HG02571 (cell line): Measurements from ENCODE around the gene ARL6IP5.

Experiments
- ATAC-seq: cut with Tn5 transposase; IDR thresholded peaks from one replicate; pipeline ENCODE4 v1.9.1; 2021; ENCODE audit warnings: mild to moderate bottlenecking, moderate library complexity; ENCODE audit not compliant: unreplicated experiment

ARL6IP5 gene

DNA sequence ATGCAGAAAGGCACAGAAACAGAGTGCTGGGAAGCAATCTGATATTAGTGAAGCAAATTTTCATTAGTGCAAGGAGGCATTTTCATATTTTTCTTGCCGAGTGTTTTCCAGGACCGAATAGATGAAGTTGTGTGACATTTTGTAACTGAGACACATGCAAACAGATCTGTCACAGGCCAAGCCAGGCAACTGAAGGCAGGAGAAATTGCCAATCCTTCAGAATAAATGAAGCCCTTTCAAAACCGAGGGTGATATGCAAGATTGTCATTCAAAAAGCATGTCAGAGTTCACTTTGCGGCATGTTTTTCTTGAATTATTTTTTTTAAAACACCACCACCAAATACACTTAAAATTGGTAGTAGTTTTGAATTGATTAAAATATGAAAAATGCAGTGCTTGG lies 31.4 kb downstream of the ARL6IP5 start:
- no peak for ATAC-seq

DNA sequence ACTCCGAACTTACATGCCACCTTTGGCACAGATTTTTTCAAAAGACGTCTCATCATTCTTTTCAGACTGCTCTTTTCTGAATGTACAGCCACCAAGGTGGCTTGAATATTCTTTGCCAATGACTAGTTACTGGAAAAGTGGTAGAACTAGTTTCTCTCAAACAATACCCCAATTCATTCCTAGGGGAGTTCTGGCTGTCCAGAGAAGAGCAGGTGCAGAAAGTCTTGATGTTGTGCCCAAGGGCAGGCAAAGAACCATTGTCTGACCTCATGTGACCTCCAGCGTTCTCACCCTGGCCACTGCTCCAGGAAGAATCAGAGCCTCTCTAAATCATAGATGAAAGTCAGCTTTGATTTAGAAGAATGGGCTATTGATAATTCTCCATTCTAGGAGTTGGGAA lies 32.2 kb downstream of the ARL6IP5 start:
- ATAC-seq = no peak

DNA sequence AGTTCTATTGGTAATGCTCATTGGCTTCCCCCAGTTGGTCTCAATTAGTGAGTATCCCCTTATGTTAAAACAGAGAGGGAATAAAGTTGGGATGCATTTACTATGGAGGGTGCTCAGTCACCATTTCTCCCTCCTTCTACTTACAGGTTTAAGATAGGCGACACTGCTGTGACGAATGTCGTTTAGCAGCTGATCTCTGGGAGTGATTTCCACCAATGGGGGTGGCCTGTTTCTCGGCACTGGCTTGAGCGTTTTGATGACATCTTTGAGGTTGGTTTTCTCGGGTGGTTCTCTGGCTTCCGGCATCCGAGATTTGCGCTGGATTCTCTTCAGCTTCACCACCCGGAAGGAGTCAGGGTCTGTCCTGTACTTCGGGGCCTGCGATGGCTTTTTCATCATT lies 33.8 kb downstream of the ARL6IP5 start:
- ATAC-seq = no peak

DNA sequence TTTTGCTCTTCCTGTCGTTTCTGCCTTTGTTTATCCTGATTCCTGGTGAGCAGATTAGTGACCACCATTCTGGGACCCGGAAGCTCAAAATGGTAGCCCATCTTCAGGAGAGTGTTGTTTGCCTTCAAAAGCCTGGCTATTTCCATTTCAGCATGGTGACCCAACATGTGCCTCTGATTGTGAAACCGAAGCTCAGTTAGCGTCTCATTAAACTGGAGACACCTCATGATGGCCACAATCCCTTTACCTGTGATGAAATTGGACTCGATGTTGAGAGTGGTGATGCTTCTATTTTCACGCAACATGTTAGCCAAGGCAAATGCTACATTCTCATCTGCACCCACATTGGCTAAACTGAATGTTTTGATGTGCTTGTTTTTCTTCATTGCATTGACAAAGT lies 34.4 kb downstream of the ARL6IP5 start:
- ATAC-seq = no peak

DNA sequence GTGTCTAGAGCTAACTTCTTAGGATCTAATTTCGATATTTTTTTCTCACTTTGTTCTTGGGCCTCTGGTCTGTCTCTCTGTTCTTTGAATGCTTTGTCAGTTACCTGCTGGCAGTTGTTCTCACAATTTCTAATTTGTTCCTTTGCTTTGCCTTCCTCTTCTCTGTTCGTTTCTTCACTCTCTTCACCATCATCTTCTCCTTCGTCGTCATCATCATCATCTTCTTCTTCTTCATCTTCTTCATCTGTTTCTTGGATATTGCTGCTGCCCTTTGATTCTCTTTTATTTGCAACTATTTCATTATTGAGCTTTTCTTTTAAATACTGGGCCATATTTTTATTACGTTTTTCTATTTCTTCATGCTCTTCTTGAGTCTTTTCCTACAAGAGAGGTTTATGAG lies 34.9 kb downstream of the ARL6IP5 start:
- no peak for ATAC-seq

DNA sequence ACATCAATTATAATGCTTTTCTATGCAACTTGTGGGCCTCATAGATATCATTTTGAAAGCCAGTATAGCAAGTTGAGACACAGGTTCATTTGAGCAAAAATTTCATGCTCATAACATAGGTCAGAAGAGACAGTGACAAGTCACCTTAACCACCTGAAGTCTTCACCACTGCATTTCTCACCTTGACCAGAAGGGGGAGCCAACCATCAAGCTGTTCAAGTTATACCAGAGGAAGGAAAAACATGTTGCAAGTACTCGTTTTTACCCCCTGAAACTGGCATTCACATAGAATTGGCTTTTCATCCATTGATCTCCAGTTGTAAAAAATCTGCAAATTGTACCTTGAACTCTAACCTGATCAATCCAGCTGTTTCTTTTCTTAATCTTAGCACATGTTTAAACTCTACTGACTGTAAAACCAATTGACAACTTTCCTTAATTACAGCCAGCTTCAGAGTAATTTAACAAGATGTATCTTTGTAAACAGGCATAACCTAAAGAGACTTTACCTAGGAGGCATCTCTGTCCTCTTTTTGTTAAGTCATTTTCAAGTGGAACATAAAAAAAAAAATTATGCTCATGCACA lies 36.2 kb downstream of the ARL6IP5 start:
- peak; percentile 68 for ATAC-seq

DNA sequence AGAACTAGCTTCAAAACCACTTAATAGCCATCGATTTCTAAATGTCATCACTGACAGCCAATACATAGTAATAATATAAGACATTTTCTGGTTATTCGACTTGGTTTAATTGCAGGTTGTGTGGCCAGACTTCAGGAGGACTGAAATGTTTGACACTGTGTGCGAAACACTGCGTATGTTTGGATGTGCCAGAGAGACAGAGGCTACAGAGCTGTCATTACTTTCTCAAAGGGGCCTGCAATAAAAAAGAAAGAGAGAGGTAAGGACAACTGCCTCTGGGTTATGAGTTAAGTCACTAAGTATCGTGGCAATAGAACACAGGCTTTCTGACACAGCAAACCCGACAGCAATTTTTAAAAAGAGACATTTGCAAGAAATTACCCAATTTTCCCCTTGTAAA lies 36.8 kb downstream of the ARL6IP5 start:
- no peak for ATAC-seq

DNA sequence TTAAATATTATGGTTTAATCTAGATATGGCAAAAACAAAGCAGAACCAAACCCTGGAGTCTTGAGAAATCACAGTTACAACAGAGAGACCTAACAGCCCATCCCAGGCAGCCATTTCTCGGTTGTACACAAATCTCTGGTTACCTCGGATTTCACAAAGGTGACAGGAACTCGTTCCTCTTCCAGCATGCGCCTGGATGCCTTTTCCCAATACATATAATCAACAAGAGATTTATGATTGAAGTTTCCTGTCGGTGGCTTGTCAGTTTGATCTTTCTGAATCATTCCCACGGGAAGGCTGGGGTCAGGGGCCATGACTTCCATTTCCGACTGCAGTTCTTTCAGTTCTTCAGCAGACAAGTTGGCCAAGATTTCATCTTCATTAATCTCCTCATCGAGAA lies 37.2 kb downstream of the ARL6IP5 start:
- no peak for ATAC-seq

DNA sequence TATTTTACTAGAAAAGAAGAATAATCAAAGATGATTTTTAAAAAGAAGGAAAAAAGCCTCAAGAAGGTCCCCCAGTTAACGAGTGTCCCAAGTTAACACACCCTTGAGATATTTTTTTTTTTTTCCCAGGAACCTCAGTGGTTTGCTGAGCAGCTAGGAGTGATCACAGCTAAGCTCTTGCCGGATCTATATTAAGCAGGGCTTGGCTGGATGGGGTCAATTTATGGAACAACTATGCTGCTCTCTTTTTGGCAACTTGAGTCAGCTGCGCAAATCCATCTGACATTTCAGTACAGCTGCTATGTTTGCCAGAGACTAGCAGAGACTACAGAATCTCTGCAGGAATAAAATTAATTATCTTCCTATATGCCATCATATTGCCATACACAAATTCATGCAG lies 37.7 kb downstream of the ARL6IP5 start, which contains the start of gene LMOD3:
LMOD3 (minus strand) TSS at position 193 of the 400 bp plus-strand sequence. CDS start 209 bp downstream, outside the sequence.
- ATAC-seq = no peak

DNA sequence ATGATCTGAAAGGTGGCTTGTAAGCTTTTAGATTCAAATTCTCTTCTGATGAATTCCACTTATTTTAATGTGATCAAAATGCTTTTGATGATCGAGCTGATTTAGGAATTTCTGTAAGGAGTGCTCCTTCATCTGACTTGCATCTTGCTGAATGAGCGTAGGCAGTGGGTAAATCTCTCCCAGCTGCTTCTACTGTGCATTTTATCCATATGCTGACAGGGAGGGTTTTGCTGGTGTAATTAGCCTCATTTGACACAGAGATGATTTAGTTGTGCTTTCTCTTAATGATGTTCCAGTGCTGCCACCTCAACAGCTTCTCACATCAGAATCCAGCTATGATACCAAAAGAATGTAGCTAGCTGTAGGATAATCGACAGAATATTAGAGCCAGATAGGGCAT lies 41.5 kb downstream of the ARL6IP5 start:
- no peak for ATAC-seq

DNA sequence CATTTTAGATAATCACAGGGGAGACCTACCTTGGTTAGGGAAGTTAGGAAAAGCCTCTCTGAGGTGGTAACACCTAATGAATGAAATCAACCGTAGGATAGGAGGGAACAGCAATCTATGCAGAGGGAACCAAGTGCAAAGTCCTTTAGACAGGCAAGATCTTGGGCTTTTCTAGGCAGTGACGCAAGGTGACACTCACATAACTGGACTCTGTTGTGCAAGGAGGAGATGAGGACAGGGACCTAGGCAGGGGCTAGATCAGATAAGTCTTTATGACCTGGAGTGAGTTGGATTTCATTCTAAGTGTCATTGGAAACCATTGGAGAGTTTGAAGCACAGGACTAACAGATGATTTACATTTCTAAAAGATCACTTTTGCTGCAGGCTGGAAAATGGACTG lies 42.3 kb downstream of the ARL6IP5 start:
- no peak for ATAC-seq

DNA sequence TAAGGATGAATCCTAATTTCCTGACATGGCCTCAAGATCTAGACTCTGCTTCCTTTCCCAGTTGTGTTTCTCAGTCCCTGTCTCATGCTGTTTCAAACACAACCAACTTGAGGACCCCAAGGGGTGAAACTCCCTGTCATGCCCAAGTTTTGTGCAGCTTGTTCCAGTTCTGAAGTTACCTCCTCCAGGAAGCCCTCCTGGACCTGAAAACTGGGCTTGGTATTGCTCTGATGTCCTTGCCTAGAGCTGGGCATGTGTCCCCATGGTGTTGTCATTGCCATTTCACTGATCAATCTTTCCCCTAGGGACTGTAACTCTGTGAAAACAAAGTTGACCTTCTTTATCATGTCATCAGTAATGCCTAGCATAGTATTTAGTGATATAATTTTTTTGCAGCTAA lies 43.8 kb downstream of the ARL6IP5 start:
- ATAC-seq = no peak

DNA sequence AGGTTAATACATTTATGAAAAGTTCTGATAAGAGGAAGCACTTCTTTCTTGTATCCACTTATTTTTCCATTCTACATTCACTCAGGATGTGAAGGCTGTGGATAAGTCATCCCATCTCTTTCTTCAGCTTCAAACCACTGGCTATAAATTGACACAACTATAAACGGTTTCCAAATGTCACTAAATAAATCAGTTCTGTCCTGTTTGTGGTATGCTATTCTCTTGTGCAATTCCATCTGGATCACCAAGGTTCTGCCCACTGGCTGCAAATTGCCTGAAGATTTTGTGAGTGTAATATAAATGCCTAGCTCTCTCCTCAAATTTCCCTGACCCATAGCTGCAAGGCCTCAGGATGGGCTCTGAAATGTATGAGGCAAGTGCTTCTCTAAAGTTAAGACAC lies 44.8 kb downstream of the ARL6IP5 start:
- ATAC-seq = no peak

DNA sequence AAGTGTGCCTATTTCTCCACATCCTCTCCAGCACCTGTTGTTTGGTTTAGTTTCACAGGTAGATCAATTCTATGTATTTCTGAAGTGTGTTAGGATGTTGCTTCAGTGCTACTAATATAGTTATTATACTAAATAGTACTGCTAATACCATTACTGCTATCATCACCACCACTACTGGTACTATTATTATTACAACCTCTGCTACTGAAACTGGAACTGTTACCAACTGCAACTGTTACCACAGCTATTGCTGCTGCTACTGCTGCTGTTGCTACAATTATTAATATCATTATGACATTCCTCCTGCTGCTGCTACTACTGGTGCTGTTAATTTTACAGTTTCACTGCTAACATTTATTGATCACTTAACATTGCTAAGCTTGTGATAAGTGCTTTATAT lies 46.0 kb downstream of the ARL6IP5 start:
- peak; percentile 90 for ATAC-seq

DNA sequence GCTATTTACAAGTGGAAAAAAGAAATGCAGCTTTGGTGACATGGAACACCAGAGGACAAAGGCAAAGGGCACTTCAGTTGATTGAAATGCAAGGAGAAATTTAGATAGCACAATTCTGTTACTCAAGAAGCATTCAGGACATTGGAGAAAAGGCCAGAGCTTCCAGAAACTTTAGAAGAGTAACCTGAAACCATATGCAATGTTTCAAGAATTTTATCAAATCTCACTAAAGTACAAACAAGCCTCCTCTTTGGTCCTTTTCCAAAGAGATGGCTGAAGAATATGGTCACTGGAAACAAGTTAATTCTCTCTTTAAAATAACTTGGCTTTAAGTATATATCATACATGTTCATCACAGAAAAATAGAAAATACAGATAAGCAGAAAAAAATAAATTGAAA lies 52.3 kb downstream of the ARL6IP5 start:
- ATAC-seq = no peak

DNA sequence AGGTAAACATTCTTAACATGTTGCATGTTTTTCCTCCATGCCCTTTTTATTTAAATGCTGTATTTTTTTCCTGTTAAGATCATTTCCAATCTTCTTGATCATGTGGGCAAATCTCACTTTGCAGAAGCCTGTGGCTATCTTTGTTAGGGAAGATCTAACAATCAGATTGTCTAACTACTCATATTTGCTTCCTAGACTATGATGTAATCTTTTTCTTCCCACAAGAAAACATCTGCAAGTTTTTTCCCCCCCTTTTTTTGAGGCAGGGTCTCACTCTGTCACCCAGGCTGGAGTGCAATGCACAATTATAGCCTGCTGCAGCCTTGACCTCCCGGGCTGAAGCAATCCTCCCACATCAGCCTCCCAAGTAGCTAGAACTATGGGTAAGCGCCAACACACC lies 52.7 kb downstream of the ARL6IP5 start:
- no peak for ATAC-seq

DNA sequence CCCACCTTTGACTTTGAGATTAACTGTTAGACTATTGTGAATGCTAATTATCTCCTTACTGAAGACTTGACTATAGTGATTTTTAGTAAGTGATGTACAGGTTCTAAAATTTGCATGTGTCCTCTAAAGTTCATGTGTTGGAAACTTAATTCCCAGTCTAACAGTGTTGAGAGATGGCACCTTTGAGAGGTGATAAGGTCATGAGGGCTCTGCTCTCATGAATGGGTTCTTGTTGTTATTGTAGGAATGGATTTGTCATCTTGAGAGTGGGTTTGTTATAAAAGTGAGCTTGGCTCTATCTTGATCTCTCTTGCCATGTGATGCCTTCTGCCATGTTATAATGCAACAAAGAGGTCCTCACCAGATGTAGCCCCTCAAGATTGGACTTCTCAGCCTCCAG lies 56.6 kb downstream of the ARL6IP5 start:
- no peak for ATAC-seq

DNA sequence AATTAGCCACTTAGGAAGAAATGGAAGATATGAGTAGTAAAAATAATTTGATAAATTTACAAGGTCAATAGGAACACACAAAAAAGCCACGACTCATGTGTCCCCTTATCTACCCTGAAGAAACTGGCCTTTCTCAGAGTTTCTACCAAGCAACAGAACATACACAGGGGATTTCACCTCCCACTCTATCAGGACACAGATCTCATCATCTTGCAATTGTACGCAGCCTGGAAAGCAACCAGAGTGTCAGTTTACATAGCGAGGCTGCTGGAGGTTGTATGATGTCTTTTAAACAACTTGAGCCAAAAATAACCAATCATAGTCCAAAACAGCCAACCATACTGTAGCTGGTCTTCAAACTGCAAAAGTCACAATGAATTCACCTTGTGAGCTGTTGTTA lies 57.4 kb downstream of the ARL6IP5 start:
- ATAC-seq = no peak

DNA sequence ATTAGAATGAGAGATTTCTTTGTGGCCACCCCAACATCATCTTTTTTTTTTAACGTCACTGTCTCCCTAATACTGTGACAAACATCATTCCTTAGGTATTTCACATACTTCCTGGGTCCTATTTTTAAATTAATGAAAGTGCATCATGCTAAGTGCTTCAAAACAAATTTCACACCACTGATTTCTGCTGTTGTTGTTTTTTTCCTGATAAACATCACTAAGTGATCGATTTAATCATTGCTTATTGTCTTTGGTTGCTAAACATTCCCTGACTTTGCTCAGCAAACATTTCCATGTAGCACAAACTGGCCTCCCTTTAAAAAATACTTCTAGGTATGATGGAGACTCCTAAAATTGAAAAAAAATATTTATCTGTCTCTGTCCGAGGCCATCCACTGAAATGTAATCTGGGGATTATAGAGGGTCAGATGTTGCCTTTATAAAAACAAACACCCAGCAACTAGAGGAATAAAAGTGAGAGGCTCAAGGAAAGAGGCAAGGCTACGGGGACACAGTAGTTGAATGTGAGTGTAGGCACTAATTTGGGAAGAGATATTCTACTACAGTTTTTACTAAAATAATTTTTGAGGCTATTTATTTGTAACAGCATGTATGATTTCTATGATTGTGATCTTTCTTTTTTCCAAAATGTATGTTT lies 58.2 kb downstream of the ARL6IP5 start:
- no peak for ATAC-seq

DNA sequence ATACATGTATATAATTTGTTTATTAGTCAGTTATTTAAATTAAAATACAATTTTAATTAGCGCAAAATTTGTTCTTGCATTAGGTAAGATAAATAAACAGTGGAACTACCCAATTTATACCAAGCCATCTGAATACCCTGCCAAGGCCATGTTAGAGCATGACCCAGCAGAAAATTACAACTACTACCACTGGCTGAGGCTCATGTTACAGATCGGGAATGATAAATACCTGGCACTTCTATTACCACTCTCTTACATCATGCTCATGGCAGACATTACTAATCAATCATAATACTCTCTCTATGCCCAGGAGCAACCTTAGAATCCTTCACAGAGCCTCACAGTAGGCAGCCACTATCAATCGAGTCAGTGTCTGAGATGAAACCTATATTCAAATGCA lies 58.9 kb downstream of the ARL6IP5 start:
- ATAC-seq = no peak

DNA sequence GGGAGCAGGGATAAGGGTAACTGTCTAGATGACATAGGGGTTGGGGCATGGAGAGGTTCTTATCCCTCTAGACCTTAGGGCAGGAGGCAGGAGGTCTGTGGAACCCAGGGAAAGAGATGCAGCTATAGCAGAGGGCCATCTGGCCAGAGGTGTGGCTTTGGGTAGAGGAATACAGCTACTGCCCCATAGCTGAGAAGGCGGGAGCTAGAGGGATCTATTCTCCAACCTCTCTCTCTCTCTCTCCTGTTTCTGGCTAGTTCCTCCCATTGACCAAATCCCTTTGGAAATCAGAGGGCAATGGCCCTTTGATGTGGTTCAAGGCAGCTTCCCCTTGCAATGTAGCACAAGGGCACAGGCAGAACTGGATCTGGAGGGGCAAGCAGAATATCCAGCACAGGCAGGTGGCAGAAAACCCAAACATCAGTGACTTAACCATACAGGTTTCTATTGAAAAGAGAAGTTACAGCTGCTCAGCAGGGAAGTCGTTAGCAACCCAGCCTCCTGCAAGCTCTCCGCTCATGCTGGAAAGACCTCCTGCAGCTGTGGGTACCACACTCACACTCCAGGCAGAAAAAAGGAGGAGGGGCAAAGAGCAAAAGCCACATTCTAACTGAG lies 60.0 kb downstream of the ARL6IP5 start:
- no peak for ATAC-seq

DNA sequence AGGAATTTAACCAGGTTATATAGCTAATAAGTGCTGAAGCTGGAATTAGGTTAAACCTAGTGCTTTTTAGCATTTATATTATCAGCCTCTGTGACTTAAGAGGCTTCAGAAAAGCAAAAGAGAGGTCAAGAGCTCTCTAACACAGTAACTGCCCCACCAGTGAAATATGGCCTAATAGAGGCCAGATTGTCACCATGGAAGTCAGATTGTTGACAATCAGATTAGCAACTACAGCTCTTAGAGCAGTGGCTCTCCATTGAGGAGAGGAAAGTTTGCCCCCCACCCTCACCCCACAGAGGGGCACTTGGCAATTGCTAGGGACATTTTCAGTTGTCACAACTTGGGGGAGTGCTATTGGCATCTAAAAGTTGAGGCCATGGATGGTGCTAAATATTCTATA lies 61.0 kb downstream of the ARL6IP5 start:
- ATAC-seq = no peak

DNA sequence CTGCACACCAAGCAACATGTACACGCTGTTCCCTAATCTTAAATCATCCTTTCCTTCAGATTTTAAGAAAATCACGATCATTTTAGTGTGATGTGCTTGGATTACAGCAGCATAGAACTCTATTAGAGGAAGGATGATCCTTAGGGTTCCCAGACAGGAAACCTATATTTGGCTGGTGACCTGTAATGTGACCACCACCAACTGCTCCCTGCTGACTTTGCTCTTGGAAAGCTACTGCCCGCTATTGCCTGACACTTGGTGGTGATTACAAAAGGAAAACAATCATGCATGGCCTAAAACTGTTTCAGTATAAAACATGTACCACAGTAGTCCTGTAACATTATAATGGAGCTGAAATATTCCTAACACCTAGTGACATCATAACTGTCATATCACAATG lies 64.8 kb downstream of the ARL6IP5 start:
- ATAC-seq = no peak
